Measurements from ENCODE around the gene EXOC3.

EXOC3 gene

GRCh38 chr5:489689-490080 lies 46.7 kb downstream of the EXOC3 start:
- no peak for DNase-seq

DNA sequence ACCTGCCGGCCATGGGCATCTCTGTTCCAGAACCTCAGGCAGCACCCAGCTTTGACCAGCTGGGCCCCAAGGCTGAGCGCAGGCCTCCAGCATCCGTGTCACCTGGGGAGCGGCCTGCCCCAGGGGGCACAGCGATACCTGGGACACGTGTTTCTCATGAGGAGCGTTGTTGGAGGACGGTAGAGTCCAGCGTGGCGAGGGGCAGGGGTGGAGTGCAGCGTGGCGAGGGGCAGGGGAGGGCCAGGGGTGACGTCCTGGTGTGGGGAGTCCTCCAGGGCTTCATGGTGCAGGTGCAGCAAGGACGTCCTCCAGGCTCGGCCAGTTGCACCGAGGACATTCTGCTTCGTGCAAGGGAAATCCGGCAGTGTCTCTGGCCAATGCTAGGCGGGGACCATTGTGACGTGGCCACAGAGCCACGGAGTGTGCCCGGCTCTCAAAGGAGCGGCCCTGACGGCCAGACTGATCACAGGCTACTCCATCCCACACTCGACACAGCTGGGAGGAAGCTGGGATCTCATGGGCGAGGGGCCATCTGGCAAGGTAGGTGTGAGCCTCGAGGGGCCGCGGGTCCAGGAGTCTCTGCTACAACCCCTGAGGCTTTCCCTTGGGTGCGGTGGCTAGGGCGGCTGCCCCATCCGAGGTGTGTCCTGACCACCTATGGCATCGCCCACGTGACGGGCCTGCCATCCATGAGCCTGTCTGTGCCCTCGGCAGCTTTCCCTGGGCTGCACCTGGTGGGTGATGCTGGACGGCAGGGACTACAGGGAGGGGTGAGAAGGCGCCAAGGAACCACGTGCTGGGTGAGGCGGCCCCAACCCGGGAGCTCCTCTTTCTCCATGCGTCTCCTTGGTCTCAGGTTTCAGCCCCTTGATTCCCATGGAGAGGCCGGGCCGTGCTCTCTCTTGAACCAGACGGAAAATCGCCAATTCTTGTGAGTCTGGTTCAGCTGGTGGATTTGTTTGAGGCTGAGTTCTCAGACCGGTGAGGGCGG lies 47.4 kb downstream of the EXOC3 start:
- no peak for DNase-seq

DNA sequence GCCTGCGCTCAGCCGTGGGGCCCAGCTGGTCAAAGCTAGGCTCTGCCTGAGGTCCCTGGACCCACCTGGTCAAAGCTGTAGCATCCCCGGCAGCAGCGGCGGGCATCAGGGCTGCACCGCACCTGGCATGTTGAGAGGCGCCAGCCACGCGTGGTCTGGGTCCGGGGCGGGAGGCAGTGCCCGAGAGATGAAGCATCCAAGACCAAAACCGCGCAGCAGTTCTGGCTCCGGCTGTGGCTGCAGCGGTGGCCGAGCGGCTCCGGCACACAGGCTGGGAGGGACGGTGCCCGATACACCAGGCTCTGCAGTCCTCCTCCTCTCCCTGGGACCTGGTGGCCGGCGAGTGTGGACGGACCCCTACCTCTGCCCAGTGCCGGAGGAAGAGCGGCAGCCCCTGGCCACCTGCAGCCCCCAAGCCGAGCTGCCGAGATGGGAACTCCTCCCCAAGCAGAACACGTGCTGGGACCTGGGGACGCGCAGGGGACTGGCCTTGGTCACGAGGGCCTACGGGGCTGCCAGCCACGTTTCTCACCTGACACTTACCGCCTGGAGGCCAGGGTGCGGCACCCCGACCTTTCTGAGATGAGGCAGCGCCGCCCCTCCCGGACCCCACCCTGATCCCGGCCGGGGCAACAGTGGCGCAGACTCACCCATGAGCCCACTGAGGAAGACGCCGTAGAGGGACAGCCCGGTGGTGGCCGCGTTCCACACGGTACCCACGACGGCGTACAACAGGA lies 48.3 kb downstream of the EXOC3 start:
- no peak for DNase-seq

GRCh38 chr5:491856-492155 lies 48.8 kb downstream of the EXOC3 start:
- no peak for DNase-seq

DNA sequence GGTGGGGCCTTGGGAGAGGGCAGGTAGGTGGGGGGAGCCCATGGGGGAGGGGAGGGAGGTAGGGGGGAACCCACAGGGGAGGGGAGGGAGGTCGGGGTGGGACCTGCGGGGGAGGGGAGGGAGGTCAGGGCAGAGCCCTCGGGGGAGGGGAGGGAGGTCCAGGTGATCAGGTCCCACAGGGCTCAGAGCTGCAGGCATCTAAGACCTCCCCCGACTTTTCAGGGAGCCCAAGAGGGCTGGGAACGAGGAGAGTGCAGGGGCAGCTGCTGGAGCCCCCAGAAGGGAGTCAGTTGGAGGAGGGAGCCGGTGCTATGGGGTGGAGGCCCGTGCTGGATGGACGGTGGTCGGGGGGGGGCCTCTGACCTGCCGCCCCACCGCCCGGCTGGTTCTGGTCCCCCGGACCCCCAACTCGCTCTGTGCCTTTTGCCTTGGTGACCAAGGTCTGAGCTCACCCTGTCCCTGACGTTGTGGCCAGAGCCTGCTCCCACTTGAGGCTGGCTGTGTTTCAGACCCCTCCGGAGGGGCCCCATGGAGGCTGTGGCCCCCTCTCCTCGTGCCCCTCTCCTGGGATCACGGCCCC lies 49.4 kb downstream of the EXOC3 start:
- no peak for DNase-seq

- no peak for DNase-seq
These were observed 50.2 kb downstream of the EXOC3 start for GRCh38 chr5:493119-493701.

- DNase-seq: no peak
These were observed 50.8 kb downstream of the EXOC3 start for GRCh38 chr5:493758-494157.

- no peak for DNase-seq
These were observed 51.8 kb downstream of the EXOC3 start for GRCh38 chr5:494667-495255.

DNA sequence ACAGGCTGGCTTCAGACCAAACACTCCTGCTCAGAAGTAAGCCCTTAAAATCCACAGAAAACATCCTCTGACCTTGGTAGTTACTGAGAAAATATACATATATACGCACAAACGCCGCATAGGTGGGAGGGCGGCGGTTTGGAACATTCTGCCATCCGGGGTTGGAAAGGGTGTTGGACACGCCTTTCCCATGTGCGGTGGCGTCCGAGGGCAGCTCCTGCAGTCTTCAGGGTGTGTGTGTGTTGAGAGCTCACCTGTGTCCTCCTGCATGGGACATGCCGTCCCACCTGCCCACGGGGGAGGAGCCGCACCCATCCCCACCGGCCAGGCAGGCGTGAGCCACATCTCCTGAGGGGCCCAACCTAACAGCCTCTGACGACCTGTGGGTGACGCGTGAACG lies 53.1 kb downstream of the EXOC3 start:
- no peak for DNase-seq

- DNase-seq: no peak
These were observed 54.2 kb downstream of the EXOC3 start for GRCh38 chr5:497090-497700.

DNA sequence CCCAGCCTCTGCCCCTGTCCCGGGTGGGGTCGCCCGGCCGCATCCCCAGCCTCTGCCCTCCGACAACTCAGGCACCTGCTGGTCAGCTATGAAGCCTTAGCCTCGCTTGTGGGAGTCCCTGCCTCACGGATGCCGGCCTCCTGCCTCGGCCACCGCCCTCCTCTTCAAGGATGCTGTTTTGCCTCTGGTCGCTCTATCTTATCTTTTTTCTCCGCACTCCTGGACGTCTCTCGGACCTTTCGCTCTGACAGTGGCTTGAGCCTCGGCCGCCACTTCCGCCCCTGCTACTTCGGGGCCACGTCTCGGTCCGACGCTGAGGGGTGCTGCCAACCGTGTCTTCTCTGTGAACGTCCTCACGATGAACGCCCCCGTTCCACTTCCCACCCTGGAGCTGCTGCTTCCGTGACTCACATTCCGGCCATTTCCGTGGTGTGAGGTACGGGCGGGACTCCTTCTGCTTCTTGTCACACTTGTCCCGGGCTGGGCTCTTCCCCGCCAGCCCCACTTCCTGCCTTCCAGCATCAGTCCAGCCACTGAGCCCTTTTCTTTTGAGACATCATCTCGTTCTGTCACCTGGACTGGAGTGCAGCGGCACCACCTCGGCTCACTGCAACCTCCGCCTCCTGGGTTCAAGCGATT lies 55.0 kb downstream of the EXOC3 start:
- no peak for DNase-seq

- no peak for DNase-seq
These were observed 56.5 kb downstream of the EXOC3 start for GRCh38 chr5:499233-500209.

DNA sequence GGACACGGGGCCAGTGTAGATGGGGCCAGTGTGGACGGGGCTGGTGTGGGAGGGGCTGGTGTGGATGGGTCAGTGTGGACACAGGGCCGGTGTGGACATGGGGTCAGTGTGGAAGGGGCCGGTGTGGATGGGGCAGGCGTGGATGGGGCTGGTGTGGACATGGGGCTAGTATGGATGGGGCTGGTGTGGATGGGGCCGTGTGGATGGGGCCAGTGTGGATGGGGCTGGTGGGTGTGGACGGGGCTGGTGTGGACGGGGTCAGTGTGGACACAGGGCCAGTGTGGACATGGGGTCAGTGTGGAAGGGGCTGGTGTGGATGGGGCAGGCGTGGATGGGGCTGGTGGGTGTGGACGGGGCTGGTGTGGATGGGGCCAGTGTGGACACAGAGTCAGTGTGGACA lies 57.5 kb downstream of the EXOC3 start:
- DNase-seq: no peak

GRCh38 chr5:501105-501830 lies 58.3 kb downstream of the EXOC3 start:
- DNase-seq: no peak

GRCh38 chr5:501831-502184 lies 58.8 kb downstream of the EXOC3 start:
- no peak for DNase-seq

DNA sequence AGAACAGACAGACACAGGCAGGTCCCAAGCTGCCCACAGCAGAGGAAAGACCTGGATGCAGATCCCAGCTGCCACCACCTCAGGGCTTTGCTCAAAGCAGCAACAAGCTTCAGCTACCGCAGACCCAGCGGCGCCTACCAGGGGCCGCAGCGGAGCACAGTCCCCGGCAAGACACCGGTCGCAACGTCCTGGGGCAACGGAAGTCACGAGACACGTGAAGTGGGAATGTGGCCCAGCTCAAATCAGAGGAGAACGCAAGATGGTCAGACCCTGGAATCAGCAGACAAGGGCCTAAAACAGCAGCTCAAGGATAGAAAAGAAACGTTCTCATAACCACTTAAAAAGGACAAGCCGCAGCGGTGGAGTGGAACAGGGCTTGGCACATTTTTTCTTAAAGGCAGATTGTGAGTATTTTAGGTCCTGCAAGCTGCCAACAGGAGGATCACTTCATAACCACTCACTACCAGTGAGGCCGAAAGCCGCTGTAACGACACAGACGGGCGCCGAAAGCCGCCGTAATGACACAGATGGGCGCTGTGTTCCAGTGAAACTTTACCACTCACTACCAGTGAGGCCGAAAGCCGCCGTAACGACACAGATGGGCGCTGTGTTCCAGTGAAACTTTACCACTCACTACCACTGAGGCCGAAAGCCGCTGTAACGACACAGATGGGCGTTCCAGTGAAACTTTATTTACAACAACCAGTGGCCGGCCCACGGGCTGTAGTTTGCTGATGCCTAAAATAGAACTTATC lies 59.5 kb downstream of the EXOC3 start:
- no peak for DNase-seq

GRCh38 chr5:504326-505154 lies 61.6 kb downstream of the EXOC3 start:
- DNase-seq: no peak

DNA sequence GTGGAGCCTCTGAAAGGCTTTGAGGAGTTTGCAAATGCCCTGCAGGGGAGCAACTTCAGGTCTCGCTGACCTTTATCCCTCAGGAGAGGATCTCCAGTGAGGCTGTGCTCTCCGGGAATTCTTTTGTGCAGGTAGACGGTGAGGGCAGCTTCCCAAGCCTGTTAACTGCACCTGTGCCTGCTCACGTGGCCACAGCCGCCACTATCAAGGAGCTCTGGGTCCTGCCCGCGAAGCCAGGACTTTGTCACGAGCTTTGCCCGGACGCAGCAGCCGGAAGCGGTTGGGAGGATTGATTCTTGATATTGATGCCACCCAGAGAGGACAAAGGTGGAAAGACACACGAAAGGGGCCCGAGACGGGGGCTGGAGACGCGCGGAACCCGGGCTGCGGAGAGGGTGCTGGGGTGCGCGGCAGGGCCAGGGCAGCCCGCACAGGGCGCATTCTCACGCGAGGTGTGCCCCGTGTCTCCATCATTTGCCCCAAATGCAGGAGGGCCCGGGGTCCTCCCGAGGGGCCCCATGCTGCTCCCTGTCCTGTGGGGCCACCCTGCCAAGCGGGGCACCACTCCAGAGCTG lies 63.1 kb downstream of the EXOC3 start:
- DNase-seq: no peak
